H1 (cell line): ENCODE data around the gene MBNL3. TPM values are rescaled to one million over a fixed set of nuclear protein-coding genes. Genes with fewer than 3 reads are reported as not detected.

Source experiments
- CTCF ChIA-PET: fragments of 300-600 bp; sonication (Branson Sonifier 250); formaldehyde crosslinking; loops from one replicate; lab custom pipeline; 2021; ENCODE audit not compliant: partially characterized antibody; lab: Charles Lee
- POLR2A ChIA-PET: fragments of 300-600 bp; sonication (Branson Sonifier 250); formaldehyde crosslinking; loops from one replicate; lab custom pipeline; 2021; ENCODE audit warnings: inconsistent platforms; ENCODE audit not compliant: partially characterized antibody; lab: Charles Lee
- DNase-seq, 2 experiments: peaks; one replicate each; pipeline versions ENCODE4 v3.0.0 to v3.0.0-alpha.2; 2010 to 2022; ENCODE audit warnings: low spot score in 2 of 2, low read depth in 1 of 2, mixed read lengths in 1 of 2
- FAIRE-seq: peaks from 2 replicates; lab custom pipeline; 2011; peaks lifted over from hg19 to GRCh38; lab: Jason Lieb, UNC
- H2AFZ ChIP-seq: 2 replicates; pipeline ENCODE4 v1.8.1; 2012; ENCODE audit warnings: low read length, inconsistent platforms
- H2AK5ac ChIP-seq: 2 replicates; pipeline ENCODE4 v1.6.1; 2013; ENCODE audit warnings: low read depth, low read length
- H2BK120ac ChIP-seq: replicated peaks from 2 replicates; pipeline ENCODE3; 2013; ENCODE audit warnings: low read depth, low read length, inconsistent platforms
- H2BK12ac ChIP-seq: 2 replicates; pipeline ENCODE4 v1.6.1; 2013; ENCODE audit warnings: low read depth, low read length
- H2BK15ac ChIP-seq: 2 replicates; pipeline ENCODE4 v1.6.1; 2013; ENCODE audit warnings: low read length
- H2BK20ac ChIP-seq: 2 replicates; pipeline ENCODE4 v1.6.1; 2013; ENCODE audit warnings: low read length
- H2BK5ac ChIP-seq: 2 replicates; pipeline ENCODE4 v1.6.1; 2013; ENCODE audit warnings: low read depth, low read length
- H3K14ac ChIP-seq: 2 replicates; pipeline ENCODE4 v1.6.1; 2013; ENCODE audit warnings: inconsistent platforms; ENCODE audit not compliant: insufficient read length
- H3K18ac ChIP-seq: 2 replicates; pipeline ENCODE4 v1.6.1; 2013; ENCODE audit warnings: low read length; ENCODE audit errors: extremely low read depth
- H3K23ac ChIP-seq: 2 replicates; pipeline ENCODE4 v1.6.1; 2013; ENCODE audit warnings: inconsistent platforms; ENCODE audit not compliant: insufficient read length
- H3K23me2 ChIP-seq: 2 replicates; pipeline ENCODE4 v1.6.1; 2013; ENCODE audit warnings: low read depth, low read length
- H3K27ac ChIP-seq: 2 replicates; pipeline ENCODE4 v1.6.1; 2011; ENCODE audit warnings: low read depth, low read length, inconsistent platforms
- H3K27me3 ChIP-seq, 4 experiments: replicated peaks in 1 of 4; 1 replicate in 1 of 4; 2 replicates in 3 of 4; pipeline versions ENCODE4 v1.6.1 to v1.8.1; 2011 to 2013; ENCODE audit warnings: low read length in 3 of 4, mild to moderate bottlenecking in 3 of 4, inconsistent platforms in 2 of 4, mixed read lengths in 2 of 4, moderate library complexity in 1 of 4; ENCODE audit not compliant: control insufficient read depth in 3 of 4, insufficient read depth in 3 of 4; ENCODE audit errors: extremely low read depth in 1 of 4
- H3K36me3 ChIP-seq, 4 experiments: 2 replicates each; pipeline versions ENCODE4 v1.6.1 to v1.8.1; 2011 to 2013; ENCODE audit warnings: mild to moderate bottlenecking in 4 of 4, low read length in 3 of 4, moderate library complexity in 2 of 4, control low read depth in 1 of 4, inconsistent platforms in 1 of 4; ENCODE audit not compliant: insufficient read depth in 4 of 4, control insufficient read depth in 2 of 4
- H3K4ac ChIP-seq: replicated peaks from 2 replicates; pipeline ENCODE3; 2013; ENCODE audit warnings: low read length, low read depth, mixed read lengths, inconsistent platforms; ENCODE audit not compliant: insufficient read length
- H3K4me1 ChIP-seq, 4 experiments: replicated peaks in 1 of 4; 1 replicate in 1 of 4; 2 replicates in 3 of 4; pipeline versions ENCODE4 v1.6.1 to v1.8.1; 2011 to 2013; ENCODE audit warnings: low read length in 3 of 4, inconsistent platforms in 2 of 4, mixed read lengths in 1 of 4; ENCODE audit not compliant: insufficient read depth in 4 of 4, control insufficient read depth in 3 of 4
- H3K4me2 ChIP-seq, 2 experiments: 2 replicates each; pipeline versions ENCODE4 v1.6.1 to v1.8.1; 2011 to 2013; ENCODE audit warnings: low read depth in 2 of 2, low read length in 2 of 2, control low read depth in 1 of 2, inconsistent platforms in 1 of 2, mild to moderate bottlenecking in 1 of 2; ENCODE audit not compliant: insufficient read depth in 1 of 2
- H3K4me3 ChIP-seq, 4 experiments: fragments of 200-600, 300-600 bp in 1 of 4; sonication (generic), shearing (Covaris generic), sonication (Bioruptor Twin) in 1 of 4; 2 replicates each; pipeline versions ENCODE4 v1.5.1 to v1.8.1; 2011 to 2016; ENCODE audit warnings: low read length in 4 of 4, low read depth in 3 of 4, control low read depth in 2 of 4, inconsistent platforms in 2 of 4, mild to moderate bottlenecking in 2 of 4, mixed read lengths in 1 of 4, moderate library complexity in 1 of 4; ENCODE audit not compliant: insufficient read depth in 2 of 4; ENCODE audit errors: extremely low read depth in 1 of 4
- H3K56ac ChIP-seq: replicated peaks from 2 replicates; pipeline ENCODE3; 2013; ENCODE audit warnings: low read depth, mild to moderate bottlenecking, mixed read lengths, low read length, inconsistent platforms; ENCODE audit not compliant: insufficient read length
- H3K79me1 ChIP-seq: 2 replicates; pipeline ENCODE4 v1.6.1; 2013; ENCODE audit warnings: low read depth, low read length, control low read depth
- H3K79me2 ChIP-seq, 2 experiments: 2 replicates each; pipeline versions ENCODE4 v1.6.1 to v1.8.1; 2012 to 2013; ENCODE audit warnings: low read length in 2 of 2, mild to moderate bottlenecking in 2 of 2, inconsistent platforms in 1 of 2; ENCODE audit not compliant: insufficient read depth in 2 of 2, control insufficient read depth in 1 of 2
- H3K9ac ChIP-seq, 4 experiments: replicated peaks in 1 of 4; 1 replicate in 1 of 4; 2 replicates in 3 of 4; pipeline versions ENCODE4 v1.6.1 to v1.8.1; 2011 to 2013; ENCODE audit warnings: low read depth in 3 of 4, low read length in 3 of 4, control low read depth in 2 of 4, mild to moderate bottlenecking in 2 of 4, moderate library complexity in 2 of 4, inconsistent platforms in 1 of 4; ENCODE audit errors: extremely low read depth in 1 of 4
- H3K9me3 ChIP-seq, 2 experiments: 2 replicates each; pipeline versions ENCODE4 v1.6.1 to v1.8.1; 2012 to 2013; ENCODE audit warnings: mild to moderate bottlenecking in 2 of 2, moderate library complexity in 2 of 2, control low read depth in 1 of 2, inconsistent platforms in 1 of 2, low read depth in 1 of 2, low read length in 1 of 2, mixed read lengths in 1 of 2; ENCODE audit not compliant: insufficient read depth in 2 of 2
- H4K20me1 ChIP-seq, 2 experiments: replicated peaks in 1 of 2; 2 replicates each; pipeline versions ENCODE3 to v1.8.1; 2011 to 2013; ENCODE audit warnings: inconsistent platforms in 2 of 2, low read length in 2 of 2, mild to moderate bottlenecking in 1 of 2; ENCODE audit not compliant: insufficient read depth in 2 of 2, control insufficient read depth in 1 of 2
- H4K5ac ChIP-seq: 2 replicates; pipeline ENCODE4 v1.6.1; 2013; ENCODE audit warnings: low read length, low read depth, mixed read lengths, inconsistent platforms; ENCODE audit not compliant: insufficient read length
- H4K8ac ChIP-seq: 2 replicates; pipeline ENCODE4 v1.8.0; 2013; ENCODE audit warnings: mild to moderate bottlenecking, moderate library complexity, low read length, inconsistent platforms; ENCODE audit not compliant: insufficient read depth; ENCODE audit errors: extremely low read depth
- H4K91ac ChIP-seq: replicated peaks from 2 replicates; pipeline ENCODE3; 2013; ENCODE audit warnings: low read length, mixed read lengths, inconsistent platforms; ENCODE audit not compliant: insufficient read length
- ASH2L ChIP-seq: fragments of 200-600, 300-600 bp; sonication (generic); IDR thresholded peaks from one replicate; pipeline ENCODE4 v1.7.1; 2017; ENCODE audit warnings: low read length
- BCL11A ChIP-seq, 2 experiments: IDR thresholded peaks; one replicate each; pipeline ENCODE4 v1.6.1; 2011; ENCODE audit warnings: low read depth in 2 of 2, low read length in 2 of 2, mild to moderate bottlenecking in 2 of 2
- CREB1 ChIP-seq: IDR thresholded peaks from 2 replicates; pipeline ENCODE4 v1.6.1; 2012; ENCODE audit warnings: inconsistent platforms
- FOSL1 ChIP-seq: IDR thresholded peaks from 2 replicates; pipeline ENCODE4 v1.6.1; 2011; ENCODE audit warnings: mild to moderate bottlenecking, low read depth, low read length, moderate library complexity; ENCODE audit not compliant: insufficient read depth
- NRF1 ChIP-seq: IDR thresholded peaks from 2 replicates; pipeline ENCODE4 v1.6.1; 2011; ENCODE audit warnings: mild to moderate bottlenecking, low read depth, low read length, improper control_type of control experiment
- RFX5 ChIP-seq: IDR thresholded peaks from 2 replicates; pipeline ENCODE4 v1.6.1; 2011; ENCODE audit warnings: low read depth, low read length, improper control_type of control experiment, borderline replicate concordance
- RXRA ChIP-seq: IDR thresholded peaks from 2 replicates; pipeline ENCODE4 v1.6.1; 2011; ENCODE audit warnings: low read depth, mild to moderate bottlenecking, low read length, moderate library complexity; ENCODE audit not compliant: insufficient read depth
- SAP30 ChIP-seq: fragments of 300-600 bp; sonication (generic); IDR thresholded peaks from 2 replicates; pipeline ENCODE4 v1.7.1; 2012; ENCODE audit warnings: low read length, moderate library complexity, mild to moderate bottlenecking, inconsistent platforms; ENCODE audit not compliant: insufficient read depth, insufficient replicate concordance
- SIN3A ChIP-seq, 2 experiments: IDR thresholded peaks in 1 of 2; conservative IDR thresholded peaks in 1 of 2; 2 replicates each; pipeline ENCODE4 v1.6.1; 2011 to 2012; ENCODE audit warnings: low read length in 2 of 2, improper control_type of control experiment in 1 of 2, low read depth in 1 of 2, mild to moderate bottlenecking in 1 of 2
- SP2 ChIP-seq: IDR thresholded peaks from 2 replicates; pipeline ENCODE4 v1.6.1; 2012; ENCODE audit warnings: mild to moderate bottlenecking, low read length, inconsistent platforms
- TAF1 ChIP-seq: IDR thresholded peaks from 2 replicates; pipeline ENCODE4 v1.6.1; 2011; ENCODE audit warnings: mild to moderate bottlenecking, low read depth, low read length
- TAF7 ChIP-seq: optimal IDR thresholded peaks from 2 replicates; pipeline ENCODE3; 2011; ENCODE audit warnings: low read depth, mild to moderate bottlenecking, inconsistent platforms, low read length, moderate library complexity, borderline replicate concordance
- TBP ChIP-seq: IDR thresholded peaks from 2 replicates; pipeline ENCODE4 v1.6.1; 2011; ENCODE audit warnings: low read depth, low read length, improper control_type of control experiment
- YY1 ChIP-seq: IDR thresholded peaks from 2 replicates; pipeline ENCODE4 v1.6.1; 2011; ENCODE audit warnings: low read depth, mild to moderate bottlenecking, low read length
- WGBS, 2 experiments: shearing (Covaris generic) in 1 of 2; methylation state at CpG; one replicate each; pipeline versions ENCODE4 v1.1.6 to v1.1.7; 2013 to 2015; ENCODE audit warnings: low lambda C conversion rate in 2 of 2, mixed read lengths in 2 of 2, inconsistent platforms in 1 of 2, low coverage in 1 of 2, missing lambda C conversion rate in 1 of 2; ENCODE audit not compliant: insufficient replicate concordance in 2 of 2, insufficient coverage in 1 of 2, insufficient read length in 1 of 2; ENCODE audit errors: extremely low coverage in 1 of 2, missing lambda C conversion rate in 1 of 2; 5-methylcytosine and 5-hydroxymethylcytosine counted together
- polyA plus RNA-seq, 7 experiments: library from polyadenylated mRNA; depleted of rRNA in 3 of 7; stranded (reverse) in 5 of 7; unstranded in 2 of 7; fragments of >200 nt in 5 of 7; fragments of 200-250 nt in 2 of 7; gene quantifications; 1 replicate in 5 of 7; 2 replicates in 1 of 7; 4 replicates in 1 of 7; pipeline versions ENCODE4 v1.2.1 to v1.2.3, GENCODE V29; 2011 to 2013; ENCODE audit warnings: missing spikeins in 2 of 7, mixed read lengths in 2 of 7
- total RNA-seq: library from RNA; stranded (reverse); fragmentation: NEBNext Ultra II Directional; extraction: Animal tissue kit (Norgen Biotek cat#: 25700); gene quantifications from 2 replicates; pipeline ENCODE4 v1.2.1, GENCODE V29; 2021
- TF ChIP-seq, protein P1 (sequence below): IDR thresholded peaks from 2 replicates; pipeline ENCODE4 v1.6.1; 2012; ENCODE audit warnings: inconsistent platforms

Gene MBNL3
- total and polyA plus RNA-seq, 2 of the 8 experiments (the other 6 are each of a cell fraction or from before 2014, with no cell fraction given), result 3.5 to 4.3 TPM

DNA sequence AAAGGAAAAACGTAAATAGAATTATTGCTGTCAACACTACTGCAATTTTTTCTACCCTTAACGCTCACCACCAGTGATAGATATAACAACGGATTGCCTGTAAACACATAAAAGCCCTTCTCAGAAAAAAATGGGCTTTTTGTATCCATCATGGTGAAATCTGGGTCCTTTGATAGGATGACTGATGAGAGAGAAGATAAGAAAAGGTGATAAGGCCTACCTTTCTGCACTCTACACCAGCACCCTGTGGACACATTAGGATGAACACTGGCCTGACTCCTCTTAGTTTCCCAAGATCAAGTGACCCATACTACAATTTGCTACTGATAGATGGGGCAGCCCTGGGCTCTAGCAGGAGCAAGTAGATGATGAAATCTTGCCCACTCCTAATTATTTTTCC is 157.3 kb downstream of the MBNL3 start:
- H3K56ac ChIP-seq, result no peak overlapping the region
- TF ChIP-seq TAF7 (no peak), SAP30 (no peak), SIN3A (conservative IDR thresholded peaks at IDR 0.05 in 1 of 2, IDR thresholded peaks at IDR 0.05 in 1 of 2; ENCODE audit: low read depth in 1 of 2, low read length in 2 of 2) (no peak), CREB1 (no peak), NRF1 (no peak), RFX5 (no peak), FOSL1 (no peak), TAF1 (no peak), SP2 (no peak), ASH2L (no peak), BCL11A (IDR thresholded peaks at IDR 0.05; ENCODE audit: low read depth in 2 of 2, low read length in 2 of 2) (no peak), YY1 (no peak), RXRA (no peak), TBP (no peak)
- TF ChIP-seq, protein P1, sequence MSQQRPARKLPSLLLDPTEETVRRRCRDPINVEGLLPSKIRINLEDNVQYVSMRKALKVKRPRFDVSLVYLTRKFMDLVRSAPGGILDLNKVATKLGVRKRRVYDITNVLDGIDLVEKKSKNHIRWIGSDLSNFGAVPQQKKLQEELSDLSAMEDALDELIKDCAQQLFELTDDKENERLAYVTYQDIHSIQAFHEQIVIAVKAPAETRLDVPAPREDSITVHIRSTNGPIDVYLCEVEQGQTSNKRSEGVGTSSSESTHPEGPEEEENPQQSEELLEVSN, result no peak

More for the DNA sequence above, 157.3 kb downstream of the MBNL3 start:
- H2AK5ac ChIP-seq, result no peak overlapping the region
- no peak overlapping the region for H3K9ac ChIP-seq
- no peak overlapping the region for H4K91ac ChIP-seq
- H3K27me3 ChIP-seq, result no peaks in the 10 kb centered on the region
- POLR2A ChIA-PET, result no interaction called here
- no peaks in the 10 kb centered on the region for H3K23me2 ChIP-seq
- H2BK15ac ChIP-seq, result no peak overlapping the region
- H3K79me1 ChIP-seq, result no peaks in the 10 kb centered on the region
- no peaks in the 10 kb centered on the region for H3K79me2 ChIP-seq
- H3K4ac ChIP-seq, result no peak overlapping the region
- no peaks in the 10 kb centered on the region for H3K9me3 ChIP-seq
- no peak overlapping the region for H2BK20ac ChIP-seq
- H2BK12ac ChIP-seq, result no peak overlapping the region
- no peak for DNase-seq
- H3K4me2 ChIP-seq, result no peak overlapping the region
- WGBS, 2 experiments, result 89% methylated on average over 3 of the region's 3 CpGs; no CpG with 5 or more reads in 1 of the 2 experiments
- no peak overlapping the region for H3K18ac ChIP-seq
- no peak overlapping the region for H3K4me3 ChIP-seq
- FAIRE-seq, result no peak
- no peaks in the 10 kb centered on the region for H3K36me3 ChIP-seq
- H3K27ac ChIP-seq, result no peak overlapping the region
- no peak overlapping the region for H4K5ac ChIP-seq
- CTCF ChIA-PET, result interaction anchor here (0.6 kb wide), 1 partner anchor 16 kb away, joined by 4 read pairs; no protein-coding TSS in a partner anchor
- no peak overlapping the region for H3K14ac ChIP-seq
- no peak overlapping the region for H3K23ac ChIP-seq
- no peaks in the 10 kb centered on the region for H4K20me1 ChIP-seq
- no peak overlapping the region for H4K8ac ChIP-seq
- H2BK5ac ChIP-seq, result no peak overlapping the region
- H3K4me1 ChIP-seq, result no peaks in the 10 kb centered on the region
- H2BK120ac ChIP-seq, result no peak overlapping the region
- no peak overlapping the region for H2AFZ ChIP-seq
